HCT116 (cell line): ENCODE measurements around the gene HHIPL1.

ENCODE experiments used
- CTCF ChIP-seq, 3 experiments: fragments of 200-600 bp in 1 of 3; sonication (generic) in 1 of 3; IDR thresholded peaks in 2 of 3; conservative IDR thresholded peaks in 1 of 3; 2 replicates each; pipeline ENCODE4 v1.5.1; 2012 to 2017; ENCODE audit warnings: low read depth in 2 of 3, low read length in 2 of 3, antibody characterized with exemption in 1 of 3, borderline replicate concordance in 1 of 3, control low read depth in 1 of 3, mild to moderate bottlenecking in 1 of 3, mixed read lengths in 1 of 3, mixed run types in 1 of 3, moderate library complexity in 1 of 3; ENCODE audit not compliant: insufficient read depth in 1 of 3
- EZH2 ChIP-seq: fragments of 200-600 bp; sonication (generic); IDR thresholded peaks from 2 replicates; pipeline ENCODE4 v1.6.1; 2017; ENCODE audit warnings: antibody characterized with exemption, mixed run types
- EZH2phosphoT487 ChIP-seq: fragments of 200-600 bp; IDR thresholded peaks from 2 replicates; pipeline ENCODE4 v1.6.1; 2018; ENCODE audit warnings: antibody characterized with exemption, borderline replicate concordance
- FOSL1 ChIP-seq: IDR thresholded peaks from 2 replicates; pipeline ENCODE4 v1.6.1; 2012; ENCODE audit warnings: low read depth
- POLR2A ChIP-seq: IDR thresholded peaks from 2 replicates; pipeline ENCODE4 v1.7.0; 2011; ENCODE audit warnings: borderline replicate concordance; ENCODE audit not compliant: insufficient read depth, insufficient read length; ENCODE audit errors: extremely low read depth
- RAD21 ChIP-seq: IDR thresholded peaks from 2 replicates; pipeline ENCODE4 v1.6.1; 2012; ENCODE audit warnings: low read depth, mild to moderate bottlenecking
- SIN3A ChIP-seq: IDR thresholded peaks from 2 replicates; pipeline ENCODE4 v1.6.1; 2012; ENCODE audit warnings: low read depth
- SP1 ChIP-seq: IDR thresholded peaks from 2 replicates; pipeline ENCODE4 v1.6.1; 2012; ENCODE audit warnings: low read depth
- TCF7L2 ChIP-seq: IDR thresholded peaks from 2 replicates; pipeline ENCODE4 v1.7.0; 2011; ENCODE audit warnings: borderline replicate concordance, inconsistent platforms; ENCODE audit not compliant: insufficient read depth, insufficient read length; ENCODE audit errors: extremely low read depth
- TF ChIP-seq, protein P1 (sequence below): IDR thresholded peaks from 2 replicates; pipeline ENCODE4 v1.6.1; 2012

- TF ChIP-seq CTCF (IDR thresholded peaks at IDR 0.05 in 2 of 3, conservative IDR thresholded peaks at IDR 0.05 in 1 of 3; ENCODE audit: borderline replicate concordance in 1 of 3, insufficient read depth in 1 of 3, low read depth in 2 of 3, low read length in 2 of 3), result no peak
- no peak for TF ChIP-seq EZH2
- no peak for TF ChIP-seq RAD21
- no peak for TF ChIP-seq POLR2A
- TF ChIP-seq EZH2phosphoT487, result no peak
- TF ChIP-seq SIN3A, result no peak
- TF ChIP-seq, protein P1, sequence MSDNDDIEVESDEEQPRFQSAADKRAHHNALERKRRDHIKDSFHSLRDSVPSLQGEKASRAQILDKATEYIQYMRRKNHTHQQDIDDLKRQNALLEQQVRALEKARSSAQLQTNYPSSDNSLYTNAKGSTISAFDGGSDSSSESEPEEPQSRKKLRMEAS, result no peak
- TF ChIP-seq SP1, result no peak
- TF ChIP-seq FOSL1, result no peak
- no peak for TF ChIP-seq TCF7L2
Measured at GRCh38 chr14:99693918-99694317, 49.0 kb downstream of the HHIPL1 start.
